Measurements from ENCODE around the gene ZNF700.
"Not testable (repeated sequence)": the region's sequence is repeated elsewhere in the genome, so short reads cannot be mapped to it uniquely, and the experiment has no call there.

Gene ZNF700

DNA sequence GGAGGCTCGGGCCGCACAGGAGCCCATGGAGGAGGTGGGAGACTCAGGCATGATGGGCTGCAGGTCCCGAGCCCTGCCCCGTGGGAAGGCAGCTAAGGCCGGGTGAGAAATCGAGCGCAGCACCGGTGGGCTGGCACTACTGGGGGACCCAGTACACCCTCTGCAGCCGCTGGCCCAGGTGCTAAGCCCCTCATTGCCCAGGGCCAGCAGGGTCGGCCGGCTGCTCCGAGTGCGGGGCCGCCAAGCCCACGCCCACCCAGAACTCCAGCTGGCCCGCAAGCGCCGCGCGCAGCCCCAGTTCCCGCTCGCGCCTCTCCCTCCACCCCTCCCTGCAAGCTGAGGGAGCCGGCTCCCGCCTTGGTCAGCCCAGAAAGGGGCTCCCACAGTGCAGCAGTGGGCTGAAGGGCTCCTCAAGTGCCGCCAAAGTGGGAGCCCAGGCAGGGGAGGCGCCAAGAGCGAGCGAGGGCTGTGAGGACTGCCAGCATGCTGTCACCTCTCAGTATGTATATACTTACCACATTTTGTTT, 16.5 kb downstream of the ZNF700 start:
- DNase-seq: not testable (repeated sequence)

- DNase-seq: no peak
Observed at GRCh38 chr19:11942008-11942842, 17.3 kb downstream of the ZNF700 start.

GRCh38 chr19:11942843-11943108, 17.9 kb downstream of the ZNF700 start:
- DNase-seq: no peak

- no peak for DNase-seq
Observed at GRCh38 chr19:11944656-11945055, 19.7 kb downstream of the ZNF700 start.

DNA sequence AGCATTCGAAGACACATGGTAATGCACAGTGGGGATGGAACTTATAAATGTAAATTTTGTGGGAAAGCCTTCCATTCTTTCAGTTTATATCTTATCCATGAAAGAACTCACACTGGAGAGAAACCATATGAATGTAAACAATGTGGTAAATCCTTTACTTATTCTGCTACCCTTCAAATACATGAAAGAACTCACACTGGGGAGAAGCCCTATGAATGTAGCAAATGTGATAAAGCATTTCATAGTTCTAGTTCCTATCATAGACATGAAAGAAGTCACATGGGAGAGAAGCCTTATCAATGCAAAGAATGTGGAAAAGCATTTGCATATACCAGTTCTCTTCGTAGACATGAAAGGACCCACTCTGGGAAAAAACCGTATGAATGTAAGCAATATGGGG, 23.7 kb downstream of the ZNF700 start:
- no peak for DNase-seq

- no peak for DNase-seq
Observed at GRCh38 chr19:11949201-11949600, 24.3 kb downstream of the ZNF700 start.

DNA sequence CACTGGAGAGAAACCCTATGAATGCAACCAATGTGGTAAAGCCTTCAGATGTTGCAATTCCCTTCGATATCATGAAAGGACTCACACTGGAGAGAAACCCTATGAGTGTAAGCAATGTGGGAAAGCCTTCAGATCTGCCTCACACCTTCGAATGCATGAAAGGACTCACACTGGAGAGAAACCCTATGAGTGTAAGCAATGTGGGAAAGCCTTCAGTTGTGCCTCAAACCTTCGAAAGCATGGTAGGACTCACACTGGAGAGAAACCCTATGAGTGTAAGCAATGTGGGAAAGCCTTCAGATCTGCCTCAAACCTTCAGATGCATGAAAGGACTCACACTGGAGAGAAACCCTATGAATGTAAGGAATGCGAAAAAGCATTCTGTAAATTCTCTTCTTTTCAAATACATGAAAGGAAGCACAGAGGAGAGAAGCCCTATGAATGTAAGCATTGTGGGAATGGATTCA, 24.7 kb downstream of the ZNF700 start:
- not testable (repeated sequence) for DNase-seq

DNA sequence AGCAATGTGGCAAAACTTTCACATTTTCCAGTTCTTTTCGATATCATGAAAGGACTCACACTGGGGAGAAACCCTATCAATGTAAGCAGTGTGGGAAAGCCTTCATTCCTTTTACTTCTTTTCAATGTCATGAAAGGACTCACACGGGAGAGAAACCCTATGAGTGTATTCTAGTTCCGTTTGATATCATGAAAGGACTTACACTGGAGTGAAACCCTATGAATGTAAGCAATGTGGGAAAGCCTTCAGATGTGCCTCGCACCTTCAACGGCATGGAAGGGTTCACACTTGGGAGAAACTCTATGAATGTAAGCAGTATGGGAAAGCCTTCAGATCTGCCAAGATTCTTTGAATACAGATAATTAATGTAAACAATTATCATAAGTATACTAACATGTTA, 25.4 kb downstream of the ZNF700 start:
- no peak for DNase-seq

DNA sequence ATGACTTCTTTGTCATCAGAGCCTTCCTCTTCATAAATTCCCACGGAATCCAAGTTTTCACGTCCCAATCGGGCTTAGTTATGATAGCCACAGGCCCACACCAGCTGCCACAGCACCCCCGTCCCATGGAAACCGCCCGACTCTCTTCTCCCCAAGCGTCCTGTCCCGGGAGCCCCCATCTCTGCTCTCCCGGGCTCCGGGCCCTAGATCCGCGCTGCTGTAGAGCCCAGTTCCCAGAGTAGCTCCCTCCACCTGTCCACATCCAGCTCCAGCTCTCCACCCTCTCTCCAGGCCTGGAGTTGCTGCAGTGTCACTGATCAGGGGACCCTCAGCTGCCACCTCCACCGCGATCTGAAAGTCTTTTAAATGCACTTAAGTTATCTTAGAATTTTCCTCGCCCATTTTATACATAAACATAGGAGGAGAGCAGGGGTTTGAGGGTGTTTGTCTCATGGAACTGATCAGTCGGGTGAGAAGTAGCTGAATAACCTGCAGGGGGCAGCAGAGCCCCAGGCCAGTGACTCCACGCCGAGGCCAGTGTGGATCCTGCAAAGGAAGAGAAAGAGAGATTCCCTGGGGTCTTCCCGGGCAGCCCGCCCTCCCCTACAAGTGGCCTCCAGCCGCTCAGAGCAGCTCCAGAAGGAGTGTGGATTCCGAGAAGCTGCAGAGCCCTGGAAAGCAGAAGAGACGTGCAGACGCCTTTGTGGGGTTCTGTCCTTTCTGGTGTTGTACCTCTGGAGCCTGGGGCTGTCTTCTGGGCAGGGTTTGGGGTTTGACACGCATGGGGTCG, 38.9 kb downstream of the ZNF700 start:
- DNase-seq: peak; percentile 87

GRCh38 chr19:11964496-11964857, 39.6 kb downstream of the ZNF700 start:
- no peak for DNase-seq

- DNase-seq: peak; percentile 94
Observed at GRCh38 chr19:11964858-11965645, 40.1 kb downstream of the ZNF700 start, which contains the start of gene ZNF763. TSS of gene ZNF763 (plus strand) at chr19:11965040. CDS start at chr19:11965209, 169 bp downstream.

- DNase-seq: no peak
Observed at GRCh38 chr19:11970174-11970573, 45.3 kb downstream of the ZNF700 start.

- no peak for DNase-seq
Observed at GRCh38 chr19:11971041-11971440, 46.1 kb downstream of the ZNF700 start.

DNA sequence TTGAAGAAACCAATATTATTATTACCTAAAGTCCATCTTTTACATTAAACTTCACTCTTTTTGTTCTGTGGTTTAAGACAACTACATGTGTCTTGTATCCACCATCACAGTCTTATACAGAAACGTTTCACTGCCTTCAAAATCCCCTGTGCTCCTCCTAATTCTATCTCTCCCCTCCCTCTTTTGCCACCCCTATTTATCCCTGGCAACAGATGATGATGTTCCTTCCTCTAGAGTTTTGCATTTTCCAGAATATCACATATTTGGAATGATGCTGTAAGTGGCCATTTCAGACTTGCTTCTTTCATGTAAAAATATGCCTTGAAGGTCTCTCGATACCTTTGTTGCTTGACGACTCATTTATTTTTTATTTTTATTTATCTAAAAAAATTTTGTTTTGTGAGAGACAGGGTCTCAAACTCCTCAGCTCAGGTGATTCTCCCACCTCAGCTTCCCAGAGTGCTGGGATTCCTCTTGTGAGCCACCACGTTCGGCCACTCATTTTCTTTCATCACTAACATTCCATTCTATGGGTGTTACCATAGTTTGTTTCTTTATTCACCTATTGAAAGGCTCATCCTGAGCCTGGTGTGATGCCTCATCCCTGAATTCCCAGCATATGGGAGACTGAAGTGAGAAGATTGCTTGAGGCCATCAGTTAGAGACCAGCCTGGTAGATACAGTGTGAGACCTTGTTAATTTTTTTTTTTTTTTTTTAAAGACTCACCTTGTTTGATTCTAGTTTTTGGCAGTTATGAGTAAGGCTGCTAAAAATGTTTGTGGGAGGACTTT, 48.3 kb downstream of the ZNF700 start:
- no peak for DNase-seq

DNA sequence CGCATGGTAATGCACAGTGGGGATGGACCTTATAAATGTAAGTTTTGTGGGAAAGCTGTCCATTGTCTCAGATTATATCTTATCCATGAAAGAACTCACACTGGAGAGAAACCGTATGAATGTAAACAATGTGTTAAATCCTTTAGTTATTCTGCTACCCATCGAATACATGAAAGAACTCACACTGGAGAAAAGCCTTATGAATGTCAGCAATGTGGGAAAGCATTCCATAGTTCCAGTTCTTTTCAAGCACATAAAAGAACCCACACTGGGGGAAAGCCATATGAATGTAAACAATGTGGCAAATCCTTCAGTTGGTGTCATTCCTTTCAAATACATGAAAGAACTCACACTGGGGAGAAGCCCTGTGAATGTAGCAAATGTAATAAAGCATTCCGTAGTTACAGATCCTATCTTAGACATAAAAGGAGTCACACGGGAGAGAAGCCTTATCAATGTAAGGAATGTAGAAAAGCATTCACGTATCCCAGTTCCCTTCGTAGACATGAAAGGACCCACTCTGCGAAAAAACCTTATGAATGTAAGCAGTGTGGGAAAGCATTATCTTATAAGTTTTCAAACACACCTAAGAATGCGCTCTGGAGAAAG, 53.7 kb downstream of the ZNF700 start:
- DNase-seq: no peak

DNA sequence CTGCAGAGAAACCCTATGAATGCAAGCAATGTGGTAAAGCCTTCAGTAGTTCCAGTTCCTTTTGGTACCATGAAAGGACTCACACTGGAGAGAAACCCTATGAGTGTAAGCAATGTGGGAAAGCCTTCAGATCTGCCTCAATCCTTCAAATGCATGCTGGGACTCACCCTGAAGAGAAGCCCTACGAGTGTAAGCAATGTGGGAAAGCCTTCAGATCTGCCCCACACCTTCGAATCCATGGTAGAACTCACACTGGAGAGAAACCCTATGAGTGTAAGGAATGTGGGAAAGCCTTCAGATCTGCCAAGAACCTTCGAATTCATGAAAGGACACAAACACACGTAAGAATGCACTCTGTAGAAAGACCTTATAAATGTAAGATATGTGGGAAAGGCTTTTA, 54.6 kb downstream of the ZNF700 start:
- DNase-seq: no peak

DNA sequence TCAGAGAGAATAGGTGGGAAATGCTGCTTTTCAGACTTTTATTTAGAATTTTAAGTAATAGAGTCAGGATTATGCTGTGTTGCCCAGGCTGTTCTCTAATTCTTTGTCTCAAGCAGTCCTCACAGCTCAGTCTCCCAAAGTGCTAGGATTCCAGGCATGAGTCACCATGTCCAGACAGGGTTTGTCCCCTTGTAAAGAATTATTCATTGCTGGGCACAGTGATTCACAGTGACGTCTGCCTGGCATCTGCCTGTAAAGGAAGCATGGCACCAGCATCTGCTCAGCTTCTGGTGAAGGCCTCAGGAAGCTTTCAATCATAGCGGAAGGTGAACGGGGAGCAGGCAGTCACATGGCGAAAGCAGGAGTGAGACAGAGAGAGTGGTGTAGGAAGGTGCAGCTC, 57.6 kb downstream of the ZNF700 start:
- no peak for DNase-seq

- DNase-seq: no peak
Observed at GRCh38 chr19:11984986-11985385, 60.1 kb downstream of the ZNF700 start.

DNA sequence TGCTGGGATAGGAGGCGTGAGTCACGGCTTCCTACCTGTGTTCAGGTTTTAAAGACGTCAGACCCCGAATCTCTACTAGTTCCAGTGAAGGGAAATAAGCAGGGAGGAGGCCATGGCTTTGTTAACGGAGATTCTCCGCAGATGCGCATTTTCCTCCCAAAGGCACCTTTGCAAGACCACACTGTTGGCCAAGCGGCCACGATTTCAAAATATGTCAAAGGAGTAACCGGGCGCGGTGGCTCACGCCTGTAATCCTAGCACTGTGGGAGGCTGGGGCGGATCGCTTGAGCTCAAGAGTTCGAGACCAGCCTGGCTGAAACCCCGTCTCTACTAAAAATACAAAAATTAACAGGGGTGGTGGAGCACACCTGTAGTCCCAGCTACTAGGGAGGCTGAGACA, 61.8 kb downstream of the ZNF700 start:
- no peak for DNase-seq

GRCh38 chr19:11987405-11988281, 62.7 kb downstream of the ZNF700 start:
- peak; percentile 95 for DNase-seq

DNA sequence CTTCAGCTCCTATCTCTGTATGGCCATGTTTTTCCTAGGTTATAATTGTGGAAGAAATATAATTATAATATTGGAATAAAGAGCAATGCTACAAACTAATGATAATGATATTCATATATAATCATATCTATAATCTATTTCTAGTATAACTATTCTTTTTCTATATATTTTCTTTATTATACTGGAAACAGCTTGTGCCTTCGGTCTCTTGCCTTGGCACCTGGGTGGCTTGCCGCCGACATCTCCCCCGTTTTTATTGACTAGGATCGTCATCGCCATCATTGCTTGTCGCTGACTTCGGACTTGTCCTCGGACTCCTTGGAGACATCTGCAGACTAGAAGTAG, 64.2 kb downstream of the ZNF700 start:
- DNase-seq: no peak
